Effector memory CD4-positive, alpha-beta T cell (primary cell): ENCODE data around the gene ZNF609.

Experiments used
- DNase-seq, 3 donors: peaks; one replicate each; pipeline ENCODE4 v3.0.0-alpha.2; 2020
- H3K27ac ChIP-seq: 2 replicates; pipeline ENCODE4 v1.7.0; 2013; ENCODE audit warnings: mild to moderate bottlenecking, low read length, moderate library complexity; ENCODE audit not compliant: insufficient read depth, poor library complexity, severe bottlenecking
- H3K27me3 ChIP-seq: replicated peaks from 2 replicates; pipeline ENCODE4 v1.7.0; 2013; ENCODE audit warnings: mild to moderate bottlenecking, low read length; ENCODE audit not compliant: insufficient read depth, control insufficient read depth, poor library complexity, severe bottlenecking
- H3K36me3 ChIP-seq: 2 replicates; pipeline ENCODE4 v1.7.0; 2013; ENCODE audit warnings: mild to moderate bottlenecking, low read length, moderate library complexity; ENCODE audit not compliant: control insufficient read depth, insufficient read depth
- H3K4me1 ChIP-seq: 2 replicates; pipeline ENCODE4 v1.7.0; 2013; ENCODE audit warnings: low read length, mild to moderate bottlenecking; ENCODE audit not compliant: control insufficient read depth, insufficient read depth, poor library complexity, severe bottlenecking
- H3K4me3 ChIP-seq: 2 replicates; pipeline ENCODE4 v1.7.0; 2013; ENCODE audit warnings: low read length, low read depth, mild to moderate bottlenecking; ENCODE audit not compliant: insufficient read depth, poor library complexity, severe bottlenecking
- H3K9me3 ChIP-seq: 2 replicates; pipeline ENCODE4 v1.7.0; 2013; ENCODE audit warnings: mild to moderate bottlenecking, low read length, moderate library complexity; ENCODE audit not compliant: control insufficient read depth

ZNF609 gene

GRCh38 chr15:64455961-64456371, 4.4 kb upstream of the ZNF609 start:
- no peak for DNase-seq
- Histone ChIP-seq H3K27ac (no peak overlapping the region), H3K4me1 (peaks cover 6% of the 10 kb centered on the region), H3K4me3 (no peak overlapping the region), H3K36me3 (no peaks in the 10 kb centered on the region), H3K9me3 (no peaks in the 10 kb centered on the region), H3K27me3 (no peaks in the 10 kb centered on the region)

- Histone ChIP-seq H3K4me3 (no peak overlapping the region), H3K4me1 (peaks cover 10% of the 10 kb centered on the region), H3K27me3 (no peaks in the 10 kb centered on the region), H3K27ac (no peak overlapping the region), H3K9me3 (no peaks in the 10 kb centered on the region), H3K36me3 (no peaks in the 10 kb centered on the region)
- DNase-seq: no peak
Observed at GRCh38 chr15:64456634-64457108, 3.7 kb upstream of the ZNF609 start.

DNA sequence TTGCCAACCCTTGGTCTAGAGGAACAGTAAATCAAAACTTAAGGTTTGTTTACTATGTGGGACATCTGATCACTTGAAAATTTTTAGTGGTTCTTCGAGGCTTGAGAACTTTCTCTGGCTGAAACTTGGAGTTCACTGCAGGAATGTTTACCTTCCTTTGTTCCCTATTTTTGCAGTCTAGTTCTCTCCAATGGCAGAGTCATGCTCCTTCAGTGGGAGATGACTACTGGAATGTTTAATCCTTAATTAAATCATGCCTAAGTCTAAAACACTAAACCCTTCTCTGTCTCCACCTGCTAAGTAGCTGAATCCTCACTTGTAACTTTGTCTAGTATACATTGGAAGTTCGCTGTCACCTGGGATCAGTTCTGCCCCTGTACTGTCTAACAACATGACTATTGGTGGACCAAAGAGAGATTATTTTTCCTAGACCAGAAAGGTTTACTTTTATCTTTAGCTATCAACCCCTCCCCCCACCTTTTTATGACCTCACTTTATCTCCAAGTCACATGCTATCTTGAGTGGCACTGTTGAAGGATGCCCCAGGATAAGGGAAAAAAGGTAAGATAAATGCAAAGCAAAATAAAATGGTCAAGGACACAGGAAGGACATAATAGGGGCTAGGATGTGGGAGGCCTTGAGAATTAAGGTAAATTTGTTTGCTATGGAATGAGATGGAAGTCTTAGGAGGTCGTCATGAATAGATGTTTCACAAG, 1.2 kb upstream of the ZNF609 start:
- H3K27me3 ChIP-seq: no peaks in the 10 kb centered on the region
- no peaks in the 10 kb centered on the region for H3K36me3 ChIP-seq
- H3K9me3 ChIP-seq: no peaks in the 10 kb centered on the region
- H3K4me1 ChIP-seq: peaks cover 20% of the 10 kb centered on the region
- no peak for DNase-seq
- H3K27ac ChIP-seq: no peak overlapping the region
- H3K4me3 ChIP-seq: no peak overlapping the region

DNA sequence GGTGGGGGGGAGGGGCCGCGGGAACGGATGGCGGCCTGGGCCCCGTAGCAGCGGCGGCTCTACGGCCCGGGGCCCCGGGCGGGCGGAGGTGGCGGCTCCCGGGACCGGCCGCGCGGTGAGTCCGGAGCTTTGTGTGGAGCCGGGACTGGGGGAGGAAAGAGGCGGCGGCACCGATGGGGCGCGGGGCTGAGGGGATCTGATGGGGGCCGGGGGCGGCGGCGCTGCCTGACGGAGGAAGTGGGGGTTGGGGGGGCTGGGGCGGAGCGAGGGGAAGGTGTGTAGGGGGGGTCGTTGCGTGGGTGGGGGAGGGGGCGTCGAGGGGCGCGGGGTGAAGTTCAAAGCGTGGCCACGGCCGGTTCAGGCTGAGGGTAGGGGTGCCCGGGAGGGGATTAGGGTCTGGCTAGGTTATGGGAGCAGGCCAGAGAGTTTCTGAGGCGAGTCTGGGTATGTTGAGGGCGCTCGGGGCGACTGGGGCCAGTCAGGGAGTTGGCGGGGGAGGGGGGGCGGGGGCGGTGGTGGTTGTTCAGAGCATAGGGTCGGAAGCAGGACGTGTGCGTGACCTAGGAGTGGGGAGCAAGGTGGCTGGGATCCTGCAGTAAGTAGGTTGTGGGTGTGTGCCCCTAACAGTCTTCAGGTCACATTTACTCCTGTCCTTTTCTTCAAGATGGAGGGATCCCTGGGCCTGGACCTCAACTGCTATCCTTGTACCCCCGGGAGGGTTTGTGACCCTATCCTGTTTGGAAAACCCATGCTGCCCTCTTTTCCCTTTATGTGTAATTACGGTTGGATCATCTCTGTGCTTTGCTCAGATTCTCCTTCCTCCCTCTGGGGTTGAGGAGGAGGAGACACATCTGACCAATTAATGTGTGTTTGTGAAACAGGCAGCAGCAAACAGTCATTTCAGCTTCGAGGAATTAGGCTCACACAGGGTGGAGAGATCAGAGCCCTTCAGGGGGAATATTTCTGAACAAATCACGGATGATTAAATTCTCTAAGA, 644 bp downstream of the ZNF609 start:
- DNase-seq: peak; percentile 1 to 14 (median 8)
- Histone ChIP-seq H3K36me3 (no peaks in the 10 kb centered on the region), H3K27ac (peak overlapping the region; percentile 47), H3K27me3 (no peaks in the 10 kb centered on the region), H3K4me3 (peak overlapping the region; percentile 64), H3K4me1 (peaks cover 25% of the 10 kb centered on the region), H3K9me3 (no peaks in the 10 kb centered on the region)

DNA sequence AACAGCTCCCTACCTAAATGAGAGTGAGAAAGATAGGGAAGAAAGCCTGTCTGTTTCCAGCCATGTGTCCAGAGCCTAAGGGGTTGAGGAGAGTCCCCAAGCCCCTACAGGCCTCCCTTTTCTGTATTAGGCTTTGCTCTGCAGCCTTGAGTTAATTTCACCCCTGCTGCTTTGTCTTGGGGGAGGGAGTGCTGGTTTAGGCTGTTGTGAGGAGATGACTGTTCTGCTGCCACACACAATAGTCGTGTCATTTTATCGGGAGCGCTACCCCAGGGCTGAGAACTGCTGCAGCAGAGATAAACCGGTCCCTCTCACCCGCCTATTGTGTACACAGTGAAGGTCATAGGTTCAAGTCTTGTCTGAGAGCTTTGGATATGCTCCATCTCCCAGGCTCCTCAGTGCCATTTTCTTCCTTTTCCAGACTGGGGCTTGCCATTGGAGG, 1.4 kb downstream of the ZNF609 start:
- no peaks in the 10 kb centered on the region for H3K27me3 ChIP-seq
- H3K36me3 ChIP-seq: no peaks in the 10 kb centered on the region
- peaks cover 25% of the 10 kb centered on the region for H3K4me1 ChIP-seq
- peak overlapping the region; percentile 47 for H3K27ac ChIP-seq
- H3K4me3 ChIP-seq: peak overlapping the region; percentile 64
- DNase-seq: no peak
- no peaks in the 10 kb centered on the region for H3K9me3 ChIP-seq

DNA sequence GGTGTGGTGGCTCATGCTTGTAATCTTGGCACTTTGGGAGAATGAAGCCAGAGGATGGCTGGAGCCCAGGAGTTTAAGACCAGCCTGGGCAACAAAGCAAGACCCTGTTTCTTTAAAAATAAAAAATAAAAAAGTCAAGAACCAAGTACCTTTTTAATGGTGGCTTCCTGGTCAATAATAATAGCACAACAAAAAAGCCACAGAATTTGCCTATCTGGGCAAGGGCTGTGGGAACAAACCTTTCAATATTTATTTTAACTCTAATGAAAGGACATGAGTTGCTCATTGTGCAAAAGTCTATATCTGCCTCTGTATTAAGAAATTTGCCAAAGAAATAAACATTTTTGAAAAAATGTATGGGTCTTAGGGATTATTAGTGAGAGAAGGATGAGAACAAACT, 2.1 kb downstream of the ZNF609 start:
- Histone ChIP-seq H3K9me3 (no peaks in the 10 kb centered on the region), H3K27me3 (no peaks in the 10 kb centered on the region), H3K27ac (no peak overlapping the region), H3K4me3 (no peak overlapping the region), H3K36me3 (no peaks in the 10 kb centered on the region), H3K4me1 (peaks cover 25% of the 10 kb centered on the region)
- DNase-seq: no peak

- Histone ChIP-seq H3K27ac (no peak overlapping the region), H3K27me3 (no peaks in the 10 kb centered on the region), H3K4me1 (peaks cover 25% of the 10 kb centered on the region), H3K4me3 (no peak overlapping the region), H3K36me3 (no peaks in the 10 kb centered on the region), H3K9me3 (no peaks in the 10 kb centered on the region)
- DNase-seq: no peak
Observed at GRCh38 chr15:64464276-64465005, 4.1 kb downstream of the ZNF609 start.

DNA sequence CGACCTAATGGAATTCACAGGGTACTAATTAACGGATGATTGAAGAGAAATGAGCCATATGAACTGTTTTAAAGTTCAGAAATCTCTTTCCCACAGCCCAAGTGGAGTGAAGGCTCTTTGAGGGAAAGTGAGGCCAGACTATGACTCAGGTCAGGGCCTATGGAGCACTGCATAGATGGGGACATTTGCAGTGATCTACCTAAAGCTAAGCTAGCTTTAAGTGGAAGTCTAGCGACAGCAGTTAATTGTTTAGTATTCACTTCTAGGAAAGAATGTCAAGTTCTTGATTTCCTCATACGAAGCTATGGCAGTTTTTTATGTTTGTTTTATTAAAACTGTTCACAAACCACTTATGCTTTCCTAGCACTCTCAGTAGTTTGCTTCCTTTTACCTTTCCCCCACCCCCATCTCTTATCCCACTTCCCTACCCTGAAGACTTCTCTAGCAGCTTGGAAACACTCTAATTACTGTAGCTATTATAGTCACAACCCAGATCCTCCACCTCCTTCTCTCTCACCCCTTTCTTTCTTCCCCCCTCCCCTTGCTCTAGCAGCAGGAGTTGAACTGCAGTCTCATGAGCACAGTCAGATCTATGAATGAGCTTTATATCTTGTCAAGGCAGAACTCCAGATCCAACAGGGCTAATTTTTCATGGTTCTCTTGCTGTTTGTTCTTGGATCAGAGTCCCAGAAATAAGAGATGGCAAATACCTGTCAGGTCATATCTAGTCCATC, 6.2 kb downstream of the ZNF609 start:
- Histone ChIP-seq H3K36me3 (no peaks in the 10 kb centered on the region), H3K9me3 (no peaks in the 10 kb centered on the region), H3K4me3 (no peak overlapping the region), H3K27ac (no peak overlapping the region), H3K27me3 (no peaks in the 10 kb centered on the region), H3K4me1 (peaks cover 16% of the 10 kb centered on the region)
- DNase-seq: no peak

DNA sequence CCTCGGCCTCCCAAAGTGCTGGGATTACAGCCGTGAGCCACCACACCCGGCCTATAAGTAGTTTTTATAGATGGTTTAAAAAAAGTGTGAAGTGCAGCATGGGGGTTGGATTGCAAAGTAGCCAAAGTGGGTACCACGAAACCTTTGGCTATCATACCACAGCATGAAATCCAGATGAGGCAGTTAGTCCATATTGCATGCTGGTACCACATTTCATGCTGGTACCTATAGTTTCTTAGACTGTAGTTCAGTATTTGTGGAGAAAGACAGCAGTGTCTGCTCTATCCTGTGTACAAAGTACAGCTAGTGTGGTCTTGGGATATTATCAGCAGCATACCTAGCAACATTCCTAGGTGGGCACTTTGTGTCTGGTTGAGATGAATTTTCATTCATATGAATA, 11.8 kb downstream of the ZNF609 start:
- H3K27ac ChIP-seq: no peak overlapping the region
- no peaks in the 10 kb centered on the region for H3K27me3 ChIP-seq
- no peak for DNase-seq
- no peaks in the 10 kb centered on the region for H3K36me3 ChIP-seq
- H3K9me3 ChIP-seq: no peaks in the 10 kb centered on the region
- H3K4me1 ChIP-seq: no peaks in the 10 kb centered on the region
- H3K4me3 ChIP-seq: no peak overlapping the region
